Measurements from ENCODE around the gene BNIP2. TPM values are rescaled to one million over a fixed set of nuclear protein-coding genes. Genes with fewer than 3 reads are reported as not detected.

BNIP2 gene
- total RNA-seq, 1 experiment from 2014 or later, result 53.1 TPM

Other genes with a start within 250 kb of the BNIP2 start
- 5.6 TPM for gene GCNT3, start 77.5 kb downstream of the BNIP2 start, total RNA-seq (2021; ENCODE audit: unreplicated experiment)
- 175 TPM for gene GTF2A2, start 31.8 kb downstream of the BNIP2 start, total RNA-seq (2021; ENCODE audit: unreplicated experiment)

Measured in HCT116 (cell line).